ENCODE measurements around the gene CPNE6. TPM values are rescaled to one million over a fixed set of nuclear protein-coding genes. Genes with fewer than 3 reads are reported as not detected.
A peak's percentile ranks its signal among the peaks of the same experiment; 100 is the strongest.

The CPNE6 gene
- total RNA-seq, 1 donor from 2014 or later, result not detected

GRCh38 chr14:24078146-24078545 lies 6.8 kb downstream of the CPNE6 start:
- intact Hi-C loops (cut with micrococcal nuclease), result no loop called here
- H3K27me3 Mint-ChIP-seq, result peaks cover 6% of the 10 kb centered on the region
- no peak for DNase-seq
- H3K36me3 Mint-ChIP-seq (ENCODE audit: low read depth), result no peaks in the 10 kb centered on the region
- H3K4me3 Mint-ChIP-seq, result no peak overlapping the region
- H3K9me3 Mint-ChIP-seq, result no peaks in the 10 kb centered on the region
- peaks cover 26% of the 10 kb centered on the region for H3K4me1 Mint-ChIP-seq
- H3K27ac Mint-ChIP-seq, result no peak overlapping the region

GRCh38 chr14:24079491-24080141 lies 8.3 kb downstream of the CPNE6 start:
- Mint-ChIP-seq H3K4me3 (no peak overlapping the region), H3K27ac (no peak overlapping the region), H3K27me3 (peaks cover 6% of the 10 kb centered on the region), H3K9me3 (no peaks in the 10 kb centered on the region), H3K36me3 (ENCODE audit: low read depth) (no peaks in the 10 kb centered on the region), H3K4me1 (peaks cover 26% of the 10 kb centered on the region)
- DNase-seq, result no peak
- intact Hi-C loops (cut with micrococcal nuclease), result no loop called here

DNA sequence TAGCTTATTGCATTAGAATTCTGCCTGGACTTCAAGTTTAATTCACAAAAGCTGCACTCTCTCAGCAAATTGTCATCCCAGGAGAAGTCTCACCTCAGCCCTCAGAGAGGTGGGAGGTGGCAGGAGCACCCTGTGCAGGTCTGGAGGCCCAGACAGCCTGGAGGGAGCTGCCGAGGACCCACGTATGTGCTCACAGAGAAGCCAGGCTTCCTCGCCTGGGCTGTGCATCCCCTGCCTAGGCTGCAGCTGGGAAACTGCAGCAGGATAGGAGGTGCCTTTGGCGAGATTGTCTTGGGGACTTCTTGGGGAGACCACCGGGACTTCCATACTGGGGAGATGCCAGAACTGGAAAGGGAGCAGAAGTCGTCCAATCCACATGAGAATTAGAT lies 8.8 kb downstream of the CPNE6 start:
- H3K36me3 Mint-ChIP-seq (ENCODE audit: low read depth), result no peaks in the 10 kb centered on the region
- H3K27ac Mint-ChIP-seq, result peak overlapping the region; percentile 46

GRCh38 chr14:24080888-24081738 lies 9.8 kb downstream of the CPNE6 start:
- Mint-ChIP-seq H3K4me1 (peaks cover 16% of the 10 kb centered on the region), H3K27me3 (peaks cover 6% of the 10 kb centered on the region), H3K27ac (peak overlapping the region; percentile 78), H3K4me3 (peak overlapping the region; percentile 84), H3K36me3 (ENCODE audit: low read depth) (no peaks in the 10 kb centered on the region), H3K9me3 (no peaks in the 10 kb centered on the region)
- intact Hi-C loops (cut with micrococcal nuclease), result loop anchor here (1.0 kb wide), 2 partner anchors 13 to 33 kb away; partner anchors contain the start of genes DCAF11, NRL and PCK2
- peak; percentile 93 for DNase-seq

More for the DNA sequence above, 8.8 kb downstream of the CPNE6 start:
- Mint-ChIP-seq H3K9me3 (no peaks in the 10 kb centered on the region), H3K27me3 (peaks cover 6% of the 10 kb centered on the region), H3K4me1 (peaks cover 24% of the 10 kb centered on the region), H3K4me3 (peak overlapping the region; percentile 84)
- no peak for DNase-seq
- intact Hi-C loops (cut with micrococcal nuclease), result no loop called here

DNA sequence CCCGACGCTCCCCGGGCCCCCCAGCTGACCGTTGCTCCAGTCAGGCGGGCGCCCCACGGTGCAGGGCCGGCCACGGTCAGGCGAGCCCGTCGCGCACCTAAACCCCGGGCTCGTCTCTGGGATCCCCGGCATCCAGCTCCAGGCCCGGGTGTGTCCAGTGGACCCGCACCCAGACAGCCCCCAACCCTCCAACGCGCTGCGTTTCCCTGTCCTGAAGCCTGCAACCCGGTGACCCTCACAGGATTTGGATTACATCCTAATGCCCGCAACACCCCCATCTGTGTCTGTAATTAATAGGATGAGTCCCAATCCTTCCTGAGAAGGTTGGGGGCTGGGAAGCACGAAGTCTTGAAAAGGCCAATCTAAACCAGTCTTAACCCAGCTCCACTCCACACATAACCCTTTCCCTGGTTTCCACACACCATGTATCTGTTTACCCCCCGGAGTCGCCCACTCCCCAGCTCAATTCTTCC lies 10.4 kb downstream of the CPNE6 start:
- DNase-seq, result no peak
- Mint-ChIP-seq H3K4me3 (peak overlapping the region; percentile 84), H3K4me1 (peaks cover 16% of the 10 kb centered on the region), H3K27me3 (peaks cover 6% of the 10 kb centered on the region), H3K27ac (peak overlapping the region; percentile 77), H3K9me3 (no peaks in the 10 kb centered on the region), H3K36me3 (ENCODE audit: low read depth) (no peaks in the 10 kb centered on the region)
- intact Hi-C loops (cut with micrococcal nuclease), result loop anchor here (1.0 kb wide), 2 partner anchors 13 to 33 kb away; partner anchors contain the start of genes DCAF11, NRL and PCK2

DNA sequence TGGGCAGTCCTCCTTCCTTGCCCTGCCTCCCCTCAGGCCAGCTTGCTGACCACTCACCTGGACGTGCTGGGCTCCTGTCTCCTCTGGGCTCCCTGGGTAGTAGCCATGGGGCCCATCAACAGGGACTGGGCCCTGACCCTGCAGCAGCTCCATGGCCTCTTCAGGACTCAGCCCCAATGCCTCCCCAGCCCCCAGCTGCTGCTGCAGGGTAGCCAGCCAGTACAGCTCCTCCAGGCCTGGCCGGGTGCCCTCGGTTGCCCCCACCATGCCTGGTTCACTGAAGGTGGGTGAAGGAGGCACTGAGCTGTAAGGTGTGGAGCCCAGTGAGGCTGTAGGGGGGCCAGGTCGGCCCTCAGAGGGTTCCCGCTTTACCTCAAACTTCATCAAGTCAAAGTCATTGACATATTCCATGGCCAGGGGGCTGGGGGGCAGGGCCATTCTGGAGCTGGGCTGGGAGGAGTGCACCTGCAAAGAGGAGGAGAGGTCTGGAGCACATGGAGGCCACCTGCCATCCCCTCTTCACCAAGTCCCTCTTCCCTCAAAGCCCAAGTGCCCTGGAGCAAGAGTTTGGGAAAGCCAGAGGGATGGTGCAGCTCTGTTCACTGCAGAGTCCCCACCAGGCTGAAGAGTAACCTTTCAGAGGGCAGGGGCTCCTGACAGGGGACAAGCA lies 11.2 kb downstream of the CPNE6 start:
- intact Hi-C loops (cut with micrococcal nuclease), result no loop called here
- H3K27ac Mint-ChIP-seq, result peak overlapping the region; percentile 77
- H3K4me3 Mint-ChIP-seq, result peak overlapping the region; percentile 84
- H3K9me3 Mint-ChIP-seq, result no peaks in the 10 kb centered on the region
- H3K27me3 Mint-ChIP-seq, result peaks cover 6% of the 10 kb centered on the region
- peaks cover 16% of the 10 kb centered on the region for H3K4me1 Mint-ChIP-seq
- H3K36me3 Mint-ChIP-seq (ENCODE audit: low read depth), result no peaks in the 10 kb centered on the region
- no peak for DNase-seq

- H3K4me3 Mint-ChIP-seq, result no peak overlapping the region
- no peaks in the 10 kb centered on the region for H3K9me3 Mint-ChIP-seq
- DNase-seq, result no peak
- peaks cover 6% of the 10 kb centered on the region for H3K27me3 Mint-ChIP-seq
- intact Hi-C loops (cut with micrococcal nuclease), result no loop called here
- peaks cover 16% of the 10 kb centered on the region for H3K4me1 Mint-ChIP-seq
- no peaks in the 10 kb centered on the region for H3K36me3 Mint-ChIP-seq (ENCODE audit: low read depth)
- H3K27ac Mint-ChIP-seq, result no peak overlapping the region
Measured at GRCh38 chr14:24083462-24083861, 12.1 kb downstream of the CPNE6 start.

DNA sequence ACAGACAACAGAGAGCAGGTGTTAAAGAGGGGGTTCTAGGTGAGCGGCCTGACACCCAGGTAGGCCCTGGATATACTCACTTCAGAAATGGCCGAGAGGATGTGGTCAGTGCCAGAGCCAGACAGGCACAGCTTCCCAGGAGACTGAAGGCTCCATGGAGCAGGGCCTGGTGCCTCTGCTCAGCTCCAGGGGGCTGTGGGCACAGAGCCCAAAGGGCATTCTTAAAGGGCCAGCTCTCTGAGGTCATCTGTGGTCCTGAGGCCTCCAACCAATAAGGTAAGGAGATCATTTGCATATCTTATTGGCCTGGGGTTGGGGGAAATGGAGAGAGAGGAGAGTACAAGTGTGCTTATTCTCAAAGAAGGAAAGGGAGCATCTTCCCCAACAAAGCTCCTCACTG lies 13.1 kb downstream of the CPNE6 start:
- Mint-ChIP-seq H3K27ac (no peak overlapping the region), H3K9me3 (no peaks in the 10 kb centered on the region), H3K4me3 (no peak overlapping the region), H3K27me3 (peaks cover 6% of the 10 kb centered on the region), H3K4me1 (peaks cover 16% of the 10 kb centered on the region), H3K36me3 (ENCODE audit: low read depth) (no peaks in the 10 kb centered on the region)
- intact Hi-C loops (cut with micrococcal nuclease), result no loop called here
- no peak for DNase-seq

GRCh38 chr14:24085215-24085614 lies 13.9 kb downstream of the CPNE6 start:
- no peak overlapping the region for H3K4me3 Mint-ChIP-seq
- intact Hi-C loops (cut with micrococcal nuclease), result no loop called here
- no peaks in the 10 kb centered on the region for H3K36me3 Mint-ChIP-seq (ENCODE audit: low read depth)
- H3K27me3 Mint-ChIP-seq, result peaks cover 6% of the 10 kb centered on the region
- peaks cover 13% of the 10 kb centered on the region for H3K4me1 Mint-ChIP-seq
- H3K9me3 Mint-ChIP-seq, result no peaks in the 10 kb centered on the region
- DNase-seq, result no peak
- H3K27ac Mint-ChIP-seq, result no peak overlapping the region

- Mint-ChIP-seq H3K4me3 (no peak overlapping the region), H3K4me1 (peaks cover 11% of the 10 kb centered on the region), H3K9me3 (no peaks in the 10 kb centered on the region), H3K27me3 (peaks cover 6% of the 10 kb centered on the region), H3K27ac (no peak overlapping the region), H3K36me3 (ENCODE audit: low read depth) (no peaks in the 10 kb centered on the region)
- no peak for DNase-seq
- intact Hi-C loops (cut with micrococcal nuclease), result no loop called here
Measured at GRCh38 chr14:24086193-24086955, 15.0 kb downstream of the CPNE6 start.

- no peaks in the 10 kb centered on the region for H3K36me3 Mint-ChIP-seq (ENCODE audit: low read depth)
- DNase-seq, result no peak
- H3K27me3 Mint-ChIP-seq, result peaks cover 3% of the 10 kb centered on the region
Measured at GRCh38 chr14:24087004-24087403, 15.6 kb downstream of the CPNE6 start.

DNA sequence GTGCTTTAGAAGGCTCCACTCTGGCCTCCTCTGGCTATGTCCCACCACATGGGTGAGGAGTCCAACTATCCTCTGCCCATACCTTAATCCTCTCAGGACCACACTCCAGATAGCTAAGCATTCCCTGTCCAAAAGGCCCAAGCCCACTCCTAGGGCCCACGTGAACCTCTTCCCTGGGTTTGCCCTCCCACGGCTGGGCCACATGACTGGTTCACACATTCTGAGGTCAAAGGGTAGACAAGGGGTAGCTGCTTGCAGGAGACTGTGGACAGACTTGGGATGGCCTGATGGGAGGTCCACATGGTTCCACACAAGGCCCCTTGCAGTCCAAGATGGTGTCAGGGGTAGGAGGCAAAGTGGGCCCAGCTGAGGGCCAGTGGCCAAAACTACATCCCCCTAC lies 16.7 kb downstream of the CPNE6 start:
- no peak for DNase-seq
- Mint-ChIP-seq H3K27ac (no peak overlapping the region), H3K9me3 (no peaks in the 10 kb centered on the region), H3K27me3 (no peaks in the 10 kb centered on the region), H3K4me1 (peaks cover 13% of the 10 kb centered on the region), H3K36me3 (ENCODE audit: low read depth) (no peaks in the 10 kb centered on the region), H3K4me3 (no peak overlapping the region)
- intact Hi-C loops (cut with micrococcal nuclease), result no loop called here

More at GRCh38 chr14:24087004-24087403, 15.6 kb downstream of the CPNE6 start:
- H3K27ac Mint-ChIP-seq, result no peak overlapping the region
- no peak overlapping the region for H3K4me3 Mint-ChIP-seq
- no peaks in the 10 kb centered on the region for H3K9me3 Mint-ChIP-seq
- intact Hi-C loops (cut with micrococcal nuclease), result no loop called here
- peaks cover 8% of the 10 kb centered on the region for H3K4me1 Mint-ChIP-seq

DNA sequence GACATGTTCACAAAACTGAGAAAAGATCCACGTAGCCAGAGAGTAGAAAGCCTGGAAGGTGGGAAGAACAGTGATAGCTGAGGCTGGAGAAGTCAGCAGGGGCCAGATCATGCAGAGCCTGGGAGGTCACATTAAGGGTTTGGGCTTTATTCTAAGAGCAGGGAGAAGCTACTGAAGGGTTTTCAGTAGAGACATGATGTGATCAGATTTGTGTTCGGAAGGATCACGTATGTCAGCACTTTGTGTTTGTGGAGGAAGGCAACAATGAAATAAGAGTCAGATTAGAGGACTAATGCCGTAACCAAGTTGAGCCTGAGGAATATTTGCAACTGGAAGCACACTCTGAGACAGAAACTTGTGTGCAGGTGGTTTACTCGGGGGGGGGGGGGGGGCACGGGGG lies 18.5 kb downstream of the CPNE6 start:
- Mint-ChIP-seq H3K27me3 (no peaks in the 10 kb centered on the region), H3K4me3 (no peak overlapping the region), H3K27ac (no peak overlapping the region), H3K36me3 (ENCODE audit: low read depth) (peaks cover under 1% of the 10 kb centered on the region), H3K4me1 (peaks cover 19% of the 10 kb centered on the region), H3K9me3 (no peaks in the 10 kb centered on the region)
- intact Hi-C loops (cut with micrococcal nuclease), result loop anchor here (1.0 to 5.0 kb wide), 4 partner anchors 32 to 103 kb away; partner anchors contain the start of gene DHRS4L2
- DNase-seq, result no peak

Data from activated CD4-positive, alpha-beta T cell treated with anti-CD3 and anti-CD28 coated beads, Interleukin-2, amount 10 ng/mL, durations not matched to agents 24 days and 14 days (primary cell).